Naive B cell (primary cell): ENCODE results near the gene CCDC124. TPM values are rescaled to one million over a fixed set of nuclear protein-coding genes. Genes with fewer than 3 reads are reported as not detected.
A peak's percentile ranks its signal among the peaks of the same experiment; 100 is the strongest.

Source experiments
- ATAC-seq, 2 donors: fragments of 150-1000 bp; cut with Tn5 transposase; 2 replicates each; pipeline ENCODE4 v1.10.0; 2021; ENCODE audit warnings: low read depth in 2 of 2, mild to moderate bottlenecking in 2 of 2, moderate library complexity in 2 of 2
- DNase-seq: peaks from one replicate; pipeline ENCODE4 v3.0.0; 2022
- H3K27ac Mint-ChIP-seq, 6 donors: one replicate each; pipeline ENCODE4 v1.8.0; 2020 to 2022; ENCODE audit warnings: mild to moderate bottlenecking in 6 of 6, mixed read lengths in 6 of 6, moderate library complexity in 5 of 6, inconsistent platforms in 2 of 6
- H3K27me3 Mint-ChIP-seq, 3 donors: one replicate each; pipeline ENCODE4 v1.8.0; 2021 to 2022; ENCODE audit warnings: mixed read lengths in 3 of 3, mild to moderate bottlenecking in 1 of 3
- H3K36me3 Mint-ChIP-seq, 2 donors: one replicate each; pipeline ENCODE4 v1.8.0; 2020 to 2022; ENCODE audit warnings: mixed read lengths in 2 of 2, inconsistent platforms in 1 of 2, mild to moderate bottlenecking in 1 of 2
- H3K4me1 Mint-ChIP-seq, 3 donors: one replicate each; pipeline ENCODE4 v1.8.0; 2020 to 2022; ENCODE audit warnings: mixed read lengths in 3 of 3, inconsistent platforms in 1 of 3, mild to moderate bottlenecking in 1 of 3, moderate library complexity in 1 of 3
- H3K4me3 Mint-ChIP-seq, 8 donors: one replicate each; pipeline ENCODE4 v1.8.0; 2020 to 2022; ENCODE audit warnings: mild to moderate bottlenecking in 8 of 8, mixed read lengths in 8 of 8, moderate library complexity in 8 of 8, inconsistent platforms in 2 of 8
- H3K9me3 Mint-ChIP-seq, 7 donors: one replicate each; pipeline ENCODE4 v1.8.0; 2020 to 2022; ENCODE audit warnings: mixed read lengths in 7 of 7, mild to moderate bottlenecking in 5 of 7, inconsistent platforms in 2 of 7, moderate library complexity in 1 of 7
- polyA plus RNA-seq, 6 donors: library from polyadenylated mRNA; unstranded; fragments of 300-500 nt; fragmentation: Illumina TruSeq; gene quantifications; one replicate each; pipeline ENCODE4 v1.2.3, GENCODE V29; 2021; ENCODE audit warnings: low read depth in 6 of 6

Gene CCDC124
- polyA plus RNA-seq, 6 donors from 2014 or later: 29.7 to 47.4 (median 32.6) TPM

GRCh38 chr19:17943274-17944221 is 10.7 kb downstream of the CCDC124 start:
- no peaks in the 10 kb centered on the region for H3K9me3 Mint-ChIP-seq
- H3K4me1 Mint-ChIP-seq: peaks cover 21 to 23% (median 21%) of the 10 kb centered on the region in 3 donors
- H3K27me3 Mint-ChIP-seq: no peaks in the 10 kb centered on the region
- H3K27ac Mint-ChIP-seq: no peak overlapping the region
- no peak overlapping the region for H3K4me3 Mint-ChIP-seq
- ATAC-seq (no peak), DNase-seq (no peak)
- H3K36me3 Mint-ChIP-seq: no peaks in the 10 kb centered on the region

GRCh38 chr19:17944301-17944700 is 11.5 kb downstream of the CCDC124 start:
- Mint-ChIP-seq H3K4me3 (peak overlapping the region in 1 of 8 donors; percentile 45), H3K9me3 (no peaks in the 10 kb centered on the region), H3K27me3 (peaks cover 0 to 4% (median 2%) of the 10 kb centered on the region in 3 donors), H3K4me1 (peaks cover 25 to 31% (median 28%) of the 10 kb centered on the region in 3 donors), H3K36me3 (no peaks in the 10 kb centered on the region), H3K27ac (peak overlapping the region in 3 of 6 donors; percentile 30 to 52 (median 33))
- no peak for DNase-seq
- no peak for ATAC-seq

GRCh38 chr19:17946965-17947784 is 14.4 kb downstream of the CCDC124 start:
- peak overlapping the region; percentile 83 to 93 (median 86) for H3K4me3 Mint-ChIP-seq
- H3K36me3 Mint-ChIP-seq: no peaks in the 10 kb centered on the region
- DNase-seq (no peak), ATAC-seq (peak; percentile 17 to 22)
- no peaks in the 10 kb centered on the region for H3K9me3 Mint-ChIP-seq
- H3K4me1 Mint-ChIP-seq: peaks cover 49 to 58% (median 52%) of the 10 kb centered on the region in 3 donors
- H3K27ac Mint-ChIP-seq: peak overlapping the region; percentile 96 to 99 (median 97)
- H3K27me3 Mint-ChIP-seq: peaks cover 9 to 28% (median 19%) of the 10 kb centered on the region in 3 donors

GRCh38 chr19:17947815-17948513 is 15.1 kb downstream of the CCDC124 start:
- peaks cover 9 to 35% (median 20%) of the 10 kb centered on the region in 3 donors for H3K27me3 Mint-ChIP-seq
- H3K4me3 Mint-ChIP-seq: peak overlapping the region; percentile 82 to 92 (median 88)
- ATAC-seq: peak; percentile 53 to 62
- peaks cover 50 to 64% (median 57%) of the 10 kb centered on the region in 3 donors for H3K4me1 Mint-ChIP-seq
- DNase-seq: peak; percentile 98
- H3K36me3 Mint-ChIP-seq: no peaks in the 10 kb centered on the region
- no peaks in the 10 kb centered on the region for H3K9me3 Mint-ChIP-seq
- peak overlapping the region; percentile 53 to 98 (median 96) for H3K27ac Mint-ChIP-seq

GRCh38 chr19:17948514-17948900 is 15.7 kb downstream of the CCDC124 start:
- ATAC-seq (no peak), DNase-seq (no peak)
- Mint-ChIP-seq H3K9me3 (no peaks in the 10 kb centered on the region), H3K36me3 (no peaks in the 10 kb centered on the region), H3K4me3 (peak overlapping the region; percentile 82 to 92 (median 88)), H3K27me3 (peaks cover 13 to 41% (median 25%) of the 10 kb centered on the region in 3 donors), H3K4me1 (peaks cover 55 to 69% (median 63%) of the 10 kb centered on the region in 3 donors), H3K27ac (peak overlapping the region; percentile 53 to 98 (median 96))

GRCh38 chr19:17948931-17949930 is 16.4 kb downstream of the CCDC124 start:
- ATAC-seq: no peak
- Mint-ChIP-seq H3K36me3 (no peaks in the 10 kb centered on the region), H3K4me3 (peak overlapping the region; percentile 82 to 92 (median 88)), H3K9me3 (no peaks in the 10 kb centered on the region), H3K4me1 (peaks cover 56 to 72% (median 66%) of the 10 kb centered on the region in 3 donors), H3K27ac (peak overlapping the region; percentile 89 to 99 (median 96)), H3K27me3 (peaks cover 18 to 47% (median 32%) of the 10 kb centered on the region in 3 donors)
- DNase-seq: peak; percentile 34

- DNase-seq: no peak
- Mint-ChIP-seq H3K4me3 (peak overlapping the region; percentile 82 to 92 (median 87)), H3K27me3 (peaks cover 18 to 47% (median 32%) of the 10 kb centered on the region in 3 donors), H3K27ac (peak overlapping the region; percentile 89 to 99 (median 96)), H3K9me3 (no peaks in the 10 kb centered on the region), H3K36me3 (no peaks in the 10 kb centered on the region), H3K4me1 (peaks cover 56 to 72% (median 66%) of the 10 kb centered on the region in 3 donors)
- no peak for ATAC-seq
These were observed 17.1 kb downstream of the CCDC124 start for GRCh38 chr19:17949956-17950309.

- peak; percentile 28 for ATAC-seq
- H3K36me3 Mint-ChIP-seq: no peaks in the 10 kb centered on the region
- peak overlapping the region; percentile 82 to 92 (median 87) for H3K4me3 Mint-ChIP-seq
- DNase-seq: peak; percentile 72
- H3K27ac Mint-ChIP-seq: peak overlapping the region; percentile 89 to 99 (median 96)
- no peaks in the 10 kb centered on the region for H3K9me3 Mint-ChIP-seq
- H3K27me3 Mint-ChIP-seq: peaks cover 18 to 47% (median 32%) of the 10 kb centered on the region in 3 donors
- peaks cover 55 to 72% (median 66%) of the 10 kb centered on the region in 3 donors for H3K4me1 Mint-ChIP-seq
These were observed 17.7 kb downstream of the CCDC124 start for GRCh38 chr19:17950310-17951156.

- no peaks in the 10 kb centered on the region for H3K36me3 Mint-ChIP-seq
- ATAC-seq (no peak), DNase-seq (peak; percentile 34)
- H3K27ac Mint-ChIP-seq: peak overlapping the region; percentile 56 to 99 (median 94)
- no peaks in the 10 kb centered on the region for H3K9me3 Mint-ChIP-seq
- peaks cover 18 to 47% (median 35%) of the 10 kb centered on the region in 3 donors for H3K27me3 Mint-ChIP-seq
- H3K4me1 Mint-ChIP-seq: peaks cover 47 to 63% (median 57%) of the 10 kb centered on the region in 3 donors
- peak overlapping the region; percentile 74 to 92 (median 84) for H3K4me3 Mint-ChIP-seq
These were observed 18.6 kb downstream of the CCDC124 start for GRCh38 chr19:17951157-17951989.
